Retinal pigment epithelial cell (primary cell): ENCODE data around the gene HSPB2.

Source experiments
- DNase-seq: peaks from one replicate; pipeline ENCODE4 v3.0.0-alpha.2; 2010; ENCODE audit warnings: low read depth
- H3K4me3 ChIP-seq: 2 replicates; pipeline ENCODE4 v1.5.1; 2011; ENCODE audit warnings: mild to moderate bottlenecking, low read length, control low read depth, moderate library complexity
- CTCF ChIP-seq: conservative IDR thresholded peaks from 2 replicates; pipeline ENCODE4 v1.5.1; 2011; ENCODE audit warnings: low read depth, low read length, control low read depth, inconsistent platforms

The HSPB2 gene

GRCh38 chr11:111961389-111962300, 49.1 kb downstream of the HSPB2 start:
- H3K4me3 ChIP-seq, result no peak overlapping the region
- no peak for DNase-seq
- TF ChIP-seq CTCF, result no peak
